DND-41 (cell line): Measurements from ENCODE around the gene FJX1.

Experiments used
- EZH2 ChIP-seq: IDR thresholded peaks from 3 replicates; pipeline ENCODE4 v1.6.1; 2012; ENCODE audit warnings: borderline replicate concordance, low read depth, mild to moderate bottlenecking, moderate library complexity, low read length, inconsistent platforms; ENCODE audit not compliant: severe bottlenecking
- TF ChIP-seq, protein P1 (sequence below): IDR thresholded peaks from 2 replicates; pipeline ENCODE4 v1.5.1; 2012; ENCODE audit warnings: borderline replicate concordance, low read length, moderate library complexity, mild to moderate bottlenecking; ENCODE audit not compliant: poor library complexity, severe bottlenecking; ENCODE audit errors: extremely low read depth

DNA sequence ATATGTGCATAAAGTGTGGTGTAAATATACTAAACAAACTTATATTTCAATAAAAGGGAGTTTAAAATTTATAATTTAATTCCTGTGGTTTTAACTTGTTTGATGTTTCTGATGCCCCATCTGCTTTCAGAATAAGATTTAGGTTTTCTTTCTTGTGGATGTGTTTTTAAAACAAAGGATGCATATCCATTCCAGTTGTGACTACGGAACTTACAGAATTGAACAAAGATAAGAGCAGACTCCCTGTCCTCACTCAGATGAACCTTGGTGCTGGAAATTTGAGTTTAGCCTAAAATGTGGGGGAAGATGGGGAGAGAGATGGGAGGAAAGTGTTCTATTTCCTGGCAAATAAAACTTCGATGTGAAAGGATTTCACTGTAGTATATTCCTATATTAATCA lies 2.5 kb downstream of the FJX1 start:
- TF ChIP-seq, protein P1, sequence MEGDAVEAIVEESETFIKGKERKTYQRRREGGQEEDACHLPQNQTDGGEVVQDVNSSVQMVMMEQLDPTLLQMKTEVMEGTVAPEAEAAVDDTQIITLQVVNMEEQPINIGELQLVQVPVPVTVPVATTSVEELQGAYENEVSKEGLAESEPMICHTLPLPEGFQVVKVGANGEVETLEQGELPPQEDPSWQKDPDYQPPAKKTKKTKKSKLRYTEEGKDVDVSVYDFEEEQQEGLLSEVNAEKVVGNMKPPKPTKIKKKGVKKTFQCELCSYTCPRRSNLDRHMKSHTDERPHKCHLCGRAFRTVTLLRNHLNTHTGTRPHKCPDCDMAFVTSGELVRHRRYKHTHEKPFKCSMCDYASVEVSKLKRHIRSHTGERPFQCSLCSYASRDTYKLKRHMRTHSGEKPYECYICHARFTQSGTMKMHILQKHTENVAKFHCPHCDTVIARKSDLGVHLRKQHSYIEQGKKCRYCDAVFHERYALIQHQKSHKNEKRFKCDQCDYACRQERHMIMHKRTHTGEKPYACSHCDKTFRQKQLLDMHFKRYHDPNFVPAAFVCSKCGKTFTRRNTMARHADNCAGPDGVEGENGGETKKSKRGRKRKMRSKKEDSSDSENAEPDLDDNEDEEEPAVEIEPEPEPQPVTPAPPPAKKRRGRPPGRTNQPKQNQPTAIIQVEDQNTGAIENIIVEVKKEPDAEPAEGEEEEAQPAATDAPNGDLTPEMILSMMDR = no peak
- TF ChIP-seq EZH2 = no peak
